ENCODE measurements around the gene CPA4.

GRCh38 chr7:130262448-130262847, 30.5 kb upstream of the CPA4 start:
- no peak for TF ChIP-seq AKNA (CRISPR knock-in tag; IDR thresholded peaks at IDR 0.05; ENCODE audit: borderline replicate concordance)
- no peak for TF ChIP-seq TCF12 (IDR thresholded peaks at IDR 0.05)
- no peak for TF ChIP-seq TCF12 (CRISPR knock-in tag; IDR thresholded peaks at IDR 0.05)
- TF ChIP-seq RFX5 (IDR thresholded peaks at IDR 0.05; ENCODE audit: low read depth, low read length), result no peak
- TF ChIP-seq NFKB2 (CRISPR knock-in tag; IDR thresholded peaks at IDR 0.05; ENCODE audit: borderline replicate concordance), result no peak
- TF ChIP-seq RAD21 (CRISPR knock-in tag; IDR thresholded peaks at IDR 0.05), result no peak
- no peak for TF ChIP-seq ZNF274 (CRISPR knock-in tag; IDR thresholded peaks at IDR 0.05)
- TF ChIP-seq HDAC2 (CRISPR knock-in tag; IDR thresholded peaks at IDR 0.05), result no peak
- TF ChIP-seq DR1 (CRISPR knock-in tag; IDR thresholded peaks at IDR 0.05), result no peak
- no peak for TF ChIP-seq SMARCC2 (IDR thresholded peaks at IDR 0.05)
- TF ChIP-seq BHLHE40 (IDR thresholded peaks at IDR 0.05; ENCODE audit: low read length), result no peak
- no peak for TF ChIP-seq ZBTB10 (CRISPR knock-in tag; IDR thresholded peaks at IDR 0.05; ENCODE audit: borderline replicate concordance)
